ENCODE data around the gene PLXNA4. TPM values are rescaled to one million over a fixed set of nuclear protein-coding genes. Genes with fewer than 3 reads are reported as not detected.

Gene PLXNA4
- total RNA-seq, 1 experiment from 2014 or later: 0.81 TPM

GRCh38 chr7:132603220-132603833 is 27.1 kb upstream of the PLXNA4 start (continued):
- TF ChIP-seq, protein P1, sequence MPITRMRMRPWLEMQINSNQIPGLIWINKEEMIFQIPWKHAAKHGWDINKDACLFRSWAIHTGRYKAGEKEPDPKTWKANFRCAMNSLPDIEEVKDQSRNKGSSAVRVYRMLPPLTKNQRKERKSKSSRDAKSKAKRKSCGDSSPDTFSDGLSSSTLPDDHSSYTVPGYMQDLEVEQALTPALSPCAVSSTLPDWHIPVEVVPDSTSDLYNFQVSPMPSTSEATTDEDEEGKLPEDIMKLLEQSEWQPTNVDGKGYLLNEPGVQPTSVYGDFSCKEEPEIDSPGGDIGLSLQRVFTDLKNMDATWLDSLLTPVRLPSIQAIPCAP (CRISPR knock-in tag; IDR thresholded peaks at IDR 0.05): no peak

GRCh38 chr7:132601783-132602182 is 25.5 kb upstream of the PLXNA4 start:
- Mint-ChIP-seq H3K36me3 (no peaks in the 10 kb centered on the region), H3K4me3 (no peak overlapping the region), H3K27ac (no peak overlapping the region), H3K9me3 (no peaks in the 10 kb centered on the region), H3K27me3 (ENCODE audit: low read depth) (no peaks in the 10 kb centered on the region), H3K4me1 (peaks cover 8% of the 10 kb centered on the region)
- no peak for ATAC-seq
- ChIA-PET CTCF (interaction anchor here (1.0 to 3.1 kb wide), 3 partner anchors 21 to 52 kb away, joined by 3 to 16 read pairs (median 9); no protein-coding TSS in a partner anchor), POLR2A (no interaction called here)
- TF ChIP-seq ATF1 (CRISPR knock-in tag; IDR thresholded peaks at IDR 0.05) (no peak), ESRRA (CRISPR knock-in tag; IDR thresholded peaks at IDR 0.05; ENCODE audit: borderline replicate concordance) (no peak), NR2C2 (CRISPR knock-in tag; IDR thresholded peaks at IDR 0.05) (no peak), MYBL2 (CRISPR knock-in tag; IDR thresholded peaks at IDR 0.05) (no peak), ZBTB43 (CRISPR knock-in tag; IDR thresholded peaks at IDR 0.05) (no peak), GABPB1 (CRISPR knock-in tag; IDR thresholded peaks at IDR 0.05) (no peak), ZNF138 (CRISPR knock-in tag; conservative IDR thresholded peaks at IDR 0.05) (no peak), ZNF423 (CRISPR knock-in tag; IDR thresholded peaks at IDR 0.05) (no peak), NFE2L1 (CRISPR knock-in tag; IDR thresholded peaks at IDR 0.05) (no peak), AR (CRISPR knock-in tag; IDR thresholded peaks at IDR 0.05) (no peak), SOX15 (CRISPR knock-in tag; IDR thresholded peaks at IDR 0.05) (no peak), JUN (CRISPR knock-in tag; IDR thresholded peaks at IDR 0.05) (no peak), TP53 (CRISPR knock-in tag; IDR thresholded peaks at IDR 0.05) (no peak), ZNF671 (CRISPR knock-in tag; IDR thresholded peaks at IDR 0.05) (no peak), MXD4 (CRISPR knock-in tag; IDR thresholded peaks at IDR 0.05; ENCODE audit: borderline replicate concordance) (no peak), NFATC4 (CRISPR knock-in tag; IDR thresholded peaks at IDR 0.05) (no peak), FOXJ3 (CRISPR knock-in tag; IDR thresholded peaks at IDR 0.05; ENCODE audit: borderline replicate concordance) (no peak), FOXK1 (CRISPR knock-in tag; IDR thresholded peaks at IDR 0.05) (no peak)
- TF ChIP-seq, protein P2, sequence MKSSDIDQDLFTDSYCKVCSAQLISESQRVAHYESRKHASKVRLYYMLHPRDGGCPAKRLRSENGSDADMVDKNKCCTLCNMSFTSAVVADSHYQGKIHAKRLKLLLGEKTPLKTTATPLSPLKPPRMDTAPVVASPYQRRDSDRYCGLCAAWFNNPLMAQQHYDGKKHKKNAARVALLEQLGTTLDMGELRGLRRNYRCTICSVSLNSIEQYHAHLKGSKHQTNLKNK (CRISPR knock-in tag; IDR thresholded peaks at IDR 0.05): no peak
- DNase-seq (ENCODE audit: low spot score): no peak

DNA sequence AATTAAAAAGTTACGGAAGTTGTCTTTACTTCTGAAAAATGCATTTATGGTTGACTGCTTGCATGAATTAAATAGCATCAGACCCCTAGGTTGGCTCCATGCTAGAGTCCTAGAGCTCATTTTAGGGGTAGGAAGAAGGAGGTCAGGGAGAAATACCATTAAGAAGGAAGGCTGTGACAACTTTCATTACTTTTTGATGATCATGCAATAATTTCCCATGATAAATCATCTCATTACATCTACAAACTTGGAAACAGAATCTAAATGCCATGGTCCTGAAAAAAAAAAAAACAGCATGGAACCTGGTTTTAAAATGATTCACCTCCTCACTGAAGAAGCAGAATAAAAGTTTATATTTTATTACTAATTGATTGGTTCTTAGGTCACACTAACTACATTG is 20.3 kb upstream of the PLXNA4 start:
- no peak overlapping the region for H3K27ac Mint-ChIP-seq
- DNase-seq (ENCODE audit: low spot score): no peak
- H3K36me3 Mint-ChIP-seq: no peaks in the 10 kb centered on the region
- no peaks in the 10 kb centered on the region for H3K9me3 Mint-ChIP-seq
- H3K27me3 Mint-ChIP-seq (ENCODE audit: low read depth): no peaks in the 10 kb centered on the region
- no peak overlapping the region for H3K4me3 Mint-ChIP-seq
- ChIA-PET POLR2A (no interaction called here), CTCF (no interaction called here)
- ATAC-seq: no peak
- peaks cover 11% of the 10 kb centered on the region for H3K4me1 Mint-ChIP-seq
- TF ChIP-seq ZNF512 (CRISPR knock-in tag; IDR thresholded peaks at IDR 0.05; ENCODE audit: borderline replicate concordance) (no peak), FOXK1 (CRISPR knock-in tag; IDR thresholded peaks at IDR 0.05) (no peak), JUN (CRISPR knock-in tag; IDR thresholded peaks at IDR 0.05) (no peak), USF1 (CRISPR knock-in tag; IDR thresholded peaks at IDR 0.05) (no peak), CREB1 (CRISPR knock-in tag; IDR thresholded peaks at IDR 0.05) (no peak), ZNF232 (CRISPR knock-in tag; IDR thresholded peaks at IDR 0.05) (no peak), TCF7 (CRISPR knock-in tag; IDR thresholded peaks at IDR 0.05; ENCODE audit: low read depth) (no peak), ZNF423 (CRISPR knock-in tag; IDR thresholded peaks at IDR 0.05) (no peak), CREM (CRISPR knock-in tag; IDR thresholded peaks at IDR 0.05) (no peak)
- TF ChIP-seq, protein P3, sequence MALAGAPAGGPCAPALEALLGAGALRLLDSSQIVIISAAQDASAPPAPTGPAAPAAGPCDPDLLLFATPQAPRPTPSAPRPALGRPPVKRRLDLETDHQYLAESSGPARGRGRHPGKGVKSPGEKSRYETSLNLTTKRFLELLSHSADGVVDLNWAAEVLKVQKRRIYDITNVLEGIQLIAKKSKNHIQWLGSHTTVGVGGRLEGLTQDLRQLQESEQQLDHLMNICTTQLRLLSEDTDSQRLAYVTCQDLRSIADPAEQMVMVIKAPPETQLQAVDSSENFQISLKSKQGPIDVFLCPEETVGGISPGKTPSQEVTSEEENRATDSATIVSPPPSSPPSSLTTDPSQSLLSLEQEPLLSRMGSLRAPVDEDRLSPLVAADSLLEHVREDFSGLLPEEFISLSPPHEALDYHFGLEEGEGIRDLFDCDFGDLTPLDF (CRISPR knock-in tag; IDR thresholded peaks at IDR 0.05): no peak

Data from WTC11 (cell line).